HepG2 (cell line): ENCODE results near the gene ATF3. TPM values are rescaled to one million over a fixed set of nuclear protein-coding genes. Genes with fewer than 3 reads are reported as not detected.

Source experiments
- CEBPB ChIP-seq: IDR thresholded peaks from 2 replicates; pipeline ENCODE4 v1.6.1; 2011; ENCODE audit warnings: low read depth, low read length, improper control_type of control experiment, borderline replicate concordance
- ERF ChIP-seq: IDR thresholded peaks from 2 replicates; pipeline ENCODE4 v1.6.1; 2018; ENCODE audit warnings: missing biosample characterization, missing genetic modification reagents
- FOSL2 ChIP-seq: sonication (generic); formaldehyde crosslinking; IDR thresholded peaks from 2 replicates; pipeline ENCODE4 v1.4.0; 2020; ENCODE audit warnings: missing genetic modification reagents
- GABPB1 ChIP-seq: IDR thresholded peaks from 2 replicates; pipeline ENCODE4 v1.6.1; 2016; ENCODE audit warnings: mild to moderate bottlenecking, missing genetic modification reagents, moderate library complexity, missing compliant biosample characterization
- HNF4G ChIP-seq, 2 experiments: sonication (generic) in 1 of 2; formaldehyde crosslinking in 1 of 2; IDR thresholded peaks; 2 replicates each; pipeline versions ENCODE4 v1.4.0 to v1.6.1; 2011 to 2020; ENCODE audit warnings: borderline replicate concordance in 2 of 2, low read depth in 2 of 2, mild to moderate bottlenecking in 2 of 2, low read length in 1 of 2, missing genetic modification reagents in 1 of 2, moderate library complexity in 1 of 2
- HNRNPUL1 ChIP-seq: fragments of 200-400 bp; formaldehyde crosslinking; IDR thresholded peaks from 2 replicates; pipeline ENCODE4 v1.6.1; 2017; ENCODE audit warnings: low read depth, mild to moderate bottlenecking, low read length, moderate library complexity
- KDM5B ChIP-seq: sonication (generic); formaldehyde crosslinking; IDR thresholded peaks from 2 replicates; pipeline ENCODE4 v1.4.0; 2020; ENCODE audit warnings: missing genetic modification reagents, mild to moderate bottlenecking, borderline replicate concordance
- MBNL3 ChIP-seq: fragments of 250-450 bp; sonication (Bioruptor Pico); conservative IDR thresholded peaks from 2 replicates; pipeline ENCODE4 v1.8.0; 2022; ENCODE audit warnings: mild to moderate bottlenecking, inconsistent platforms
- PRMT3 ChIP-seq: sonication (generic); formaldehyde crosslinking; IDR thresholded peaks from 2 replicates; pipeline ENCODE4 v1.8.1; 2022; ENCODE audit warnings: low read depth, mild to moderate bottlenecking, moderate library complexity, missing genetic modification reagents, borderline replicate concordance
- RXRA ChIP-seq: sonication (generic); formaldehyde crosslinking; IDR thresholded peaks from 2 replicates; pipeline ENCODE4 v1.5.1; 2020; ENCODE audit warnings: missing genetic modification reagents
- SRY ChIP-seq: sonication (generic); formaldehyde crosslinking; IDR thresholded peaks from 2 replicates; pipeline ENCODE4 v1.8.0; 2022; ENCODE audit warnings: mild to moderate bottlenecking, missing genetic modification reagents
- TBX2 ChIP-seq: sonication (generic); formaldehyde crosslinking; IDR thresholded peaks from 2 replicates; pipeline ENCODE4 v1.5.0; 2020; ENCODE audit warnings: missing genetic modification reagents, mild to moderate bottlenecking, borderline replicate concordance
- U2AF2 ChIP-seq: fragments of 200-400 bp; formaldehyde crosslinking; IDR thresholded peaks from 2 replicates; pipeline ENCODE4 v1.6.1; 2017; ENCODE audit warnings: low read depth, mild to moderate bottlenecking, low read length
- ZC3H13 ChIP-seq: sonication (generic); formaldehyde crosslinking; IDR thresholded peaks from 2 replicates; pipeline ENCODE4 v1.8.1; 2023; ENCODE audit warnings: mild to moderate bottlenecking, missing genetic modification reagents, moderate library complexity
- ZNF10 ChIP-seq: sonication (generic); formaldehyde crosslinking; IDR thresholded peaks from 2 replicates; pipeline ENCODE4 v1.4.0; 2020; ENCODE audit warnings: mild to moderate bottlenecking, low read depth, missing genetic modification reagents, borderline replicate concordance
- ZNF30 ChIP-seq: sonication (generic); formaldehyde crosslinking; IDR thresholded peaks from 2 replicates; pipeline ENCODE4 v1.5.0; 2020; ENCODE audit warnings: mild to moderate bottlenecking, missing genetic modification reagents
- ZNF350 ChIP-seq: sonication (generic); formaldehyde crosslinking; IDR thresholded peaks from 2 replicates; pipeline ENCODE4 v1.4.0; 2020; ENCODE audit warnings: mild to moderate bottlenecking, low read depth, missing genetic modification reagents, borderline replicate concordance
- ZNF510 ChIP-seq: sonication (generic); formaldehyde crosslinking; IDR thresholded peaks from 2 replicates; pipeline ENCODE4 v1.4.0; 2020; ENCODE audit warnings: low read depth, mild to moderate bottlenecking, missing genetic modification reagents
- polyA plus RNA-seq, 8 experiments: library from polyadenylated mRNA; depleted of rRNA in 3 of 8; stranded (reverse) in 7 of 8; unstranded in 1 of 8; fragments of >200 nt; fragmentation: Illumina TruSeq in 4 of 8; extraction: Trizol in 4 of 8; gene quantifications; 2 replicates each; pipeline versions ENCODE4 v1.2.1 to v1.2.3, GENCODE V29; 2011 to 2016; ENCODE audit warnings: low read depth in 4 of 8, missing spikeins in 1 of 8, mixed read lengths in 1 of 8; ENCODE audit not compliant: insufficient read depth in 1 of 8
- total RNA-seq, 5 experiments: library from RNA; depleted of rRNA; stranded (reverse); fragments of >200 nt; fragmentation: Illumina TruSeq; extraction: Trizol; gene quantifications; 2 replicates each; pipeline ENCODE4 v1.2.3, GENCODE V29; 2016; ENCODE audit warnings: low read depth in 1 of 5
- TF ChIP-seq, protein P1 (sequence below), 2 experiments: sonication (generic) in 1 of 2; formaldehyde crosslinking in 1 of 2; IDR thresholded peaks; 2 replicates each; pipeline versions ENCODE4 v1.5.1 to v1.6.1; 2011 to 2020; ENCODE audit warnings: borderline replicate concordance in 1 of 2, low read depth in 1 of 2, low read length in 1 of 2, mild to moderate bottlenecking in 1 of 2, missing genetic modification reagents in 1 of 2, moderate library complexity in 1 of 2
- TF ChIP-seq, protein P2 (sequence below): IDR thresholded peaks from 2 replicates; pipeline ENCODE4 v1.6.1; 2016; ENCODE audit warnings: missing compliant biosample characterization, missing genetic modification reagents, borderline replicate concordance
- TF ChIP-seq, protein P3 (sequence below): sonication (generic); formaldehyde crosslinking; IDR thresholded peaks from 2 replicates; pipeline ENCODE4 v1.5.0; 2020; ENCODE audit warnings: mild to moderate bottlenecking, missing genetic modification reagents

The ATF3 gene
- total and polyA plus RNA-seq, 2 of the 13 experiments (the other 11 are each of a cell fraction or from before 2014, with no cell fraction given) = 5.0 to 13.0 TPM

DNA sequence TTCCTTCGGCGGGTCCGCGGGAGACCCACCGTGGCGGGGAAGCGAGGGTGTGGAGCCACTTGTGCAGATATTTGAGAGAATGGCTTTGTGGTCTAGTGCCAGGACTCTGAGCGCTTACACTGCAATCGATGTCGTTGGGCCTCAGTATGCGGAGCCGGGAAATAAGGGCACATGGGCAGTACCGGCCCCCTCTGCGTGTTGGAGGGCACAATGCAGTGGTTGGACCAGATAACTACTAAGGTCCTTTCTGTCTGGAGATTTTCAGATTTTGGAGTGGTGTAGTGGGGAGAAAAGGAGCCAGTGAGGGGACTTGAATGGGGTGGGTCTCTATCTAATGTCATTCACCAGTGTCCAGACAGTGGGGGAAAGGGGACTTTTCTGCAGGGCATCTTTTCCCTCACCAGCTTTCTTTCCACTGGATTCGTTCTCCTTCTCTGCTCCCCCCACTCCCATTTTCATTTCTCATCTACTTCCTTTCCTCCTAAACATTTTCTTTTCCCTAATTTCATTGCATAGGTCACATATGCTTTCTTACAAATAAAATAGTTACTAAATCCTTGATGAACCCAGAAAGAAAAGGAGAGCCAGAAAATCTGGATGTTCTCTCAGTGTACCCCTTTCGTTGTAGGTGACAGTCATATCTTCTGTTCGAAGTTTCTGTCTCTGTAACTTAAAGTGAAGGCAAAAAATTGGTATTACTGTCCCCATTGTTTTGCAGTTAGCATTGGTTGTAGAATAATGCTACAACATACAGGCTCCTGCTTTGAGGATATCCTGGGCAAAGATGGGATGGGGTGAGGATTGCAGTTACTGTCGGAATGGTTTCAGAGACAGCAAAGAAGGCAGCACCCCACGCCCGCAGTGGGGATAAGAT is 1.4 kb downstream of the ATF3 start (continued):
- TF ChIP-seq, protein P1, sequence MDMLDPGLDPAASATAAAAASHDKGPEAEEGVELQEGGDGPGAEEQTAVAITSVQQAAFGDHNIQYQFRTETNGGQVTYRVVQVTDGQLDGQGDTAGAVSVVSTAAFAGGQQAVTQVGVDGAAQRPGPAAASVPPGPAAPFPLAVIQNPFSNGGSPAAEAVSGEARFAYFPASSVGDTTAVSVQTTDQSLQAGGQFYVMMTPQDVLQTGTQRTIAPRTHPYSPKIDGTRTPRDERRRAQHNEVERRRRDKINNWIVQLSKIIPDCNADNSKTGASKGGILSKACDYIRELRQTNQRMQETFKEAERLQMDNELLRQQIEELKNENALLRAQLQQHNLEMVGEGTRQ (IDR thresholded peaks at IDR 0.05; ENCODE audit: low read depth, low read length) = no peak
- TF ChIP-seq, protein P1 (CRISPR knock-in tag; IDR thresholded peaks at IDR 0.05; ENCODE audit: borderline replicate concordance) = no peak
- no peak for TF ChIP-seq MBNL3
- TF ChIP-seq ZC3H13 (CRISPR knock-in tag) = peak; percentile 9; the same call in 1 of the 2 replicates
- TF ChIP-seq GABPB1 (CRISPR knock-in tag) = no peak
- no peak for TF ChIP-seq PRMT3 (CRISPR knock-in tag)
- no peak for TF ChIP-seq CEBPB
- TF ChIP-seq, protein P2, sequence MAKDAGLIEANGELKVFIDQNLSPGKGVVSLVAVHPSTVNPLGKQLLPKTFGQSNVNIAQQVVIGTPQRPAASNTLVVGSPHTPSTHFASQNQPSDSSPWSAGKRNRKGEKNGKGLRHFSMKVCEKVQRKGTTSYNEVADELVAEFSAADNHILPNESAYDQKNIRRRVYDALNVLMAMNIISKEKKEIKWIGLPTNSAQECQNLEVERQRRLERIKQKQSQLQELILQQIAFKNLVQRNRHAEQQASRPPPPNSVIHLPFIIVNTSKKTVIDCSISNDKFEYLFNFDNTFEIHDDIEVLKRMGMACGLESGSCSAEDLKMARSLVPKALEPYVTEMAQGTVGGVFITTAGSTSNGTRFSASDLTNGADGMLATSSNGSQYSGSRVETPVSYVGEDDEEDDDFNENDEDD (CRISPR knock-in tag) = peak; percentile 39; the same call in 1 of the 2 replicates
- 0 out of 2 replicates have a peak, but pooled peaks have one; percentile 5 for TF ChIP-seq SRY (CRISPR knock-in tag)
- 0 out of 2 replicates have a peak, but pooled peaks have one; percentile 10 for TF ChIP-seq ZNF510 (CRISPR knock-in tag)
- TF ChIP-seq HNRNPUL1 = no peak
- TF ChIP-seq KDM5B (CRISPR knock-in tag) = no peak
- 0 out of 2 replicates have a peak, but pooled peaks have one; percentile 6 for TF ChIP-seq ZNF10 (CRISPR knock-in tag)
- TF ChIP-seq FOSL2 = no peak
- TF ChIP-seq, protein P3, sequence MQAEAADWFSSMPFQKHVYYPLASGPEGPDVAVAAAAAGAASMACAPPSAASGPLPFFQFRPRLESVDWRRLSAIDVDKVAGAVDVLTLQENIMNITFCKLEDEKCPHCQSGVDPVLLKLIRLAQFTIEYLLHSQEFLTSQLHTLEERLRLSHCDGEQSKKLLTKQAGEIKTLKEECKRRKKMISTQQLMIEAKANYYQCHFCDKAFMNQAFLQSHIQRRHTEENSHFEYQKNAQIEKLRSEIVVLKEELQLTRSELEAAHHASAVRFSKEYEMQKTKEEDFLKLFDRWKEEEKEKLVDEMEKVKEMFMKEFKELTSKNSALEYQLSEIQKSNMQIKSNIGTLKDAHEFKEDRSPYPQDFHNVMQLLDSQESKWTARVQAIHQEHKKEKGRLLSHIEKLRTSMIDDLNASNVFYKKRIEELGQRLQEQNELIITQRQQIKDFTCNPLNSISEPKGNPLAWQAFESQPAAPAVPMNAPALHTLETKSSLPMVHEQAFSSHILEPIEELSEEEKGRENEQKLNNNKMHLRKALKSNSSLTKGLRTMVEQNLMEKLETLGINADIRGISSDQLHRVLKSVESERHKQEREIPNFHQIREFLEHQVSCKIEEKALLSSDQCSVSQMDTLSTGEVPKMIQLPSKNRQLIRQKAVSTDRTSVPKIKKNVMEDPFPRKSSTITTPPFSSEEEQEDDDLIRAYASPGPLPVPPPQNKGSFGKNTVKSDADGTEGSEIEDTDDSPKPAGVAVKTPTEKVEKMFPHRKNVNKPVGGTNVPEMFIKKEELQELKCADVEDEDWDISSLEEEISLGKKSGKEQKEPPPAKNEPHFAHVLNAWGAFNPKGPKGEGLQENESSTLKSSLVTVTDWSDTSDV = no peak
- TF ChIP-seq TBX2 (CRISPR knock-in tag) = peak; percentile 13; the same call in 1 of the 2 replicates
- TF ChIP-seq ZNF350 (CRISPR knock-in tag) = 0 out of 2 replicates have a peak, but pooled peaks have one; percentile 6
- no peak for TF ChIP-seq U2AF2
- TF ChIP-seq ZNF30 (CRISPR knock-in tag) = no peak
- TF ChIP-seq ERF = no peak; the same call in 1 of the 2 replicates
- TF ChIP-seq RXRA = 0 out of 2 replicates have a peak, but pooled peaks have one; percentile 37
- no peak for TF ChIP-seq HNF4G (IDR thresholded peaks at IDR 0.05; ENCODE audit: borderline replicate concordance, low read depth, low read length)
- TF ChIP-seq HNF4G (CRISPR knock-in tag; IDR thresholded peaks at IDR 0.05; ENCODE audit: borderline replicate concordance, low read depth) = no peak
- TF ChIP-seq, all 625 proteins: peak for 15
